GM21367 (cell line): ENCODE measurements around the gene TMEM14A.
"Not testable (repeated sequence)": the region's sequence is repeated elsewhere in the genome, so short reads cannot be mapped to it uniquely, and the experiment has no call there.

Experiments
- ATAC-seq: cut with Tn5 transposase; IDR thresholded peaks from one replicate; pipeline ENCODE4 v1.9.1; 2021; ENCODE audit not compliant: unreplicated experiment

The TMEM14A gene

DNA sequence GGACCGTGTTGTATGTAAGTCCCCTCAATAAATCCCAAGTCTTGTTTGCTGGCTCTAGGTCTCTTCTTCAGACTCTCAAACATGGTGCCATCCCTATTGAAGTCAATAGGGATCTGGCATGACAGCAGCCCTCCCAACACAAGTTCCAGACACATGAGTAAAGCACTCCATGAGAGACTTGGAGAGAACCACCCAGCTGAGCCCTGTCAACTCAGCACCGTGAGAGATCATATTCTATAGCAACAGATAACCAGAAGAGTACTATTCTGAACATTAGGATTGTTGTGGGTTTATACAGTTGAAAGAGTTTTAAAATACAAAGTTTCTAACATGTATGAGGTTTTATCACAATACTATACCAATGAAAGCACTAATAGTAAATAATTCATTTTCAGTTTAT lies 23.5 kb downstream of the TMEM14A start:
- no peak for ATAC-seq

DNA sequence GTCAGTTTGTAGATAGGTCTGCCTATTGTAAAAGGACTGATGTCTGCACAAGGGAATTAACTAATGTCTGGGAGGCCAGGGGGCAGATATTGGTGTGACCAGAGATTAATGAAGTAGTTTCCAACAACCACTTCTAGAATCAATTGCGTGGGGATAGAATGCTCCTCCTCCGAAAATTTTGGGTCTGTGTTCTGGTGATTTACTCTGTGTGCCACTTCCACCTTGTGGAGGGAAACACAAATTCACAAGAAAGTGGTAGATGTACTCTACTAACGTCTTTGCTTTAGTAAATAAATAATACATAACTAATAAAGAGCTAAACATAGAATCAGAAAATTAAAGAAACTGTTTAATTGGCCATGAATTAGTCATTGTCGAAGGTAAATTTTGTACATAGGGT lies 25.5 kb downstream of the TMEM14A start:
- ATAC-seq, result no peak

DNA sequence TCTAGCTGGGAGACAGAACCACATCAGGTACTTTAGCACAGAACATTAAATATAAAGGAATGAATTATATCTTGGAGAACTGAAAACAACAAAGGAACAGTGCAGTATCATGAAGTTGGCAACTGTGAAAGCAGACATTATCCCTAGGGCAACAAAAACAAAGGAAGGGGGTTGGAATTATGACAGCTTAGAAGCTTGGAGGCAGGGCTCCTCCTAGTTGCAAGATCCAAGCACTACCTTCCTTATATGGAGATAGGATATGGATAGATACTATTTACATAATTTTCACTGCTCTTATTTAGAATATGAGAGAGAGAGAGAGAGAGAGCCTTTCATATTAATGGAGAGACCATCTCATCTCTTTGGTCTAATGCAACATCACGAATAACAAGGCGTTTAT lies 27.0 kb downstream of the TMEM14A start:
- ATAC-seq, result no peak

DNA sequence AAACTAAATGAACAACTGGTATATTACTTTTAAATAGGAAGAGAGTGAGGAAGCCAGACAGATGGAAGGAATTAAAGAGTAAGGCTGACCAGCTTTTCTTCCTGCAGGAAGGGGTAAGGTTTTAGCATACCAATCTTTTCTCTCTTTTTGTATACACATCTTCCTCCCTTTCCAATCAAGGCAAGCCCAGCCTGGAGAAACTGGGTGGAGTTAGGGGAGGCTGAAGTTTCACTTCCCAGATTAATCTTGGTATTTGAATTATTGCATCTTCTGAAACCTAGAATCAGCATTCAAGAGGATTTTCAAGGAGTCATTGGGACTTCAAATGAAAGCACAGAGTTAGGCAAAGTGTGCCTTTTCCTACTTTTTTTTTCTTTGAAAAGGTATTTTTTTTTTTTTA lies 33.1 kb downstream of the TMEM14A start:
- ATAC-seq, result no peak

DNA sequence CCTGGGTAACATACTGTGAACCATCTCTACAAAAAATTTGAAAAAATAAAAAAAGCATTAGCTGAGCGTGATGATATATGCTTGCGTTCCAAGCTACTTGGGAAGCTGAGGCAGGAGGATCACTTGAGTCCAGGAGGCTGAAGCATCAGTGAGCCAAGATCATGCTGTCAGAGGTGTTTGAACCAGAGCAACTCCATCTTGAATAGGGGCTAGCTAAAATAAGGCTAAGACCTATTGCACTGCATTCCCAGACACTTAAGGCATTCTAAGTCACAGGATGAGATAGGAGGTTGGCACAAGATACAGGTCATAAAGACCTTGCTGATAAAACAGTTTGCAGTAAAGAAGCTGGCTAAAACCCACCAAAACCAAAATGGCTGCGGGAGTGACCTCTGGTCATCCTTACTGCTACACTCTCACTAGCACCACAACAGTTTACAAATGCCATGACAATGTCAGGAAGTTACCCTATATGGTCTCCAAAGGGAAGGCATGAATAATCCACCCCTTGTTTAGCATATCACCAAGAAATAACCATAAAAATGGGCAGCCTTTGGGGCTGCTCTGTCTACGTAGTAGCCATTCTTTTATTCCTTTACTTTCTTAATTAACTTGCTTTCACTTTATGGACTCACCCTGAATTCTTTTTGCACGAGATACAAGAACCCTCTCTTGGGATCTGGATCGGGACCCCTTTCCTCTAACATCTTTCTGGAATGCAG lies 34.0 kb downstream of the TMEM14A start:
- ATAC-seq, result not testable (repeated sequence)

DNA sequence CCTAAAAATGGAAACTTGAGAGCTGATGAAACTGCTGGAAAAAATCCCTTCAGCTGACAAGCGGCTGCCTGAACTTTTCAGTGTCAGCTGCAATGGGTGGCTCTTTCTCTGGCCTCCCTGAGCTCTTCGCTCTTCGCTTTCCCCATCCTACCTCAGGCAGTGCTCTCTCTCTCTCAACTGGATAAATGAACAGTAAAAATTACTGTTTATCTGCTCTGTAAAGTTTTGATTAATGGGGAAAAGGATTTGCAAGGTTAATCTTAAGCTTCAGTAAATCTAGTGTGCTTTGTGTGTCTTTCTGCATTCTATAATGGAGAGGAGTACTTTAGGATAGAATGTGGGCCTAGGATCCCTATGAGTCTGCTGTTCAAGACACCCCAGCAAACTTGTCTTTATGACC lies 35.1 kb downstream of the TMEM14A start:
- ATAC-seq, result no peak

DNA sequence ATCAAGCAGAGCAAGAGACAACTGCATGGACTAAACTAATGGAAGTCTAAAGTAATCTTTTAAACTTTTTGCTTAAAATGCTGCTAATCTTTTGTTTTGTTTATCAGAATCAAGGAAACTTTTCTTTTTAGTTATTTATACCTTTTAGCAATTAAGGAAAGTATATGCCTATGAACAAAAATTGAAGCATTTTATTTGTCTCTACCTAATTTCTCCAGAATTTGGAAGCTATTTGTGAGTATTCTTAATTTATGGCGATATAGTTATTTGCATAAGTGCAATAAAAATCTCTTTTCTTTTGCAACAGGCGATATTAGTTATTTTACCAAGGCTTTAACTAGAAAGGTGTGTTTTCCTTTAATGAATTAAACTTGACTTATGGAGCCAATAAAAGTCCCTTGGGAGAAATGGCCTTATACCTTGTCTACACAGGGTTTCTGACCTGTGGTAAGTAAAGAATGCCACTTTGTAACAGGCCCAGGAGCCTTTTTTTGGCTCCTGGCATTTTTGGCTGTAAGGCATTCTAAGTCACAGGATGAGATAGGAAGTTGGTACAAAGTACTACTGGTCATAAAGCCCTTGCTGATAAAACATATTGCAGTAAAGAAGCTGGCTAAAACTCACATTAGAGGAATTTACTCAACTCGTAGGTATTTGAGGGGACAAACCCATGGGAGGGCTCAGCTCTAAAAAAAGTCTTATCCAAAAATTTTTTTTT lies 37.2 kb downstream of the TMEM14A start:
- no peak for ATAC-seq

DNA sequence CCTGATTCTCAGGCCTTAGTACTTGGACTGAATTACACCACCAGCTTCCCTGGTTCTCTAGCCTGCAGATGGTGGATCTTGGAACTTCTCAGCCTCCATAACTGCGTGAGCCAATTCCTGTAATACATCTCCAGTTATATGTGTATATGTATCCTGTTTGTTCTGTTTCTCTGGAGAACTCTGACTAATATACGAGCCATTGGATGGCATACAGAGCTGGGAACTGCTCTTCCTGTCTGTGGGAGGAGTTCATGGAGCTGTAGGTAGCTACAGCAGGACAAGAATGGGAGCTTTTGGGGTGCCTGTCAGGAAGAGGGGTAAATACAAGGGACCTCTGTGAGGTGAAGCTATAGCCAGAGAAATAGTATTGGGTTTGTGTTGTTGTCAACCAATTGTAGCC lies 41.2 kb downstream of the TMEM14A start:
- no peak for ATAC-seq

DNA sequence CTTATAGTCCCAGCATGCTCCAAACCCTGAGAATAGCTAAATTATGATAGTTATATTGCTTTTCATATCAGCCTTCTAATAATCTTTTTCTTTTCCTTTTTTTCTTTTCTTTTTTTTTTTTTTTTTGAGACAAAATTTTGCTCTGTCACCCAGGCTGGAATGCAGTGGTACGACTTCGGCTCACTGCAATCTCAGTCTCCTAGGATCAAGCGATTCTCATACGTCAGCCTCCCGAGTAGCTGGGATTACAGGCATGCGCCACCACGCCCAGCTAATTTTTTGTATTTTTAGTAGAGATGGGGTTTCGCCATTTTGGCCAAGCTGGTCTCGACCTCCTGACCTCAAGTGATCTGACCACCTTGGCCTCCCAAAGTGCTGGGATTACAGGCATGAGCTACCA lies 43.8 kb downstream of the TMEM14A start:
- ATAC-seq, result not testable (repeated sequence)

DNA sequence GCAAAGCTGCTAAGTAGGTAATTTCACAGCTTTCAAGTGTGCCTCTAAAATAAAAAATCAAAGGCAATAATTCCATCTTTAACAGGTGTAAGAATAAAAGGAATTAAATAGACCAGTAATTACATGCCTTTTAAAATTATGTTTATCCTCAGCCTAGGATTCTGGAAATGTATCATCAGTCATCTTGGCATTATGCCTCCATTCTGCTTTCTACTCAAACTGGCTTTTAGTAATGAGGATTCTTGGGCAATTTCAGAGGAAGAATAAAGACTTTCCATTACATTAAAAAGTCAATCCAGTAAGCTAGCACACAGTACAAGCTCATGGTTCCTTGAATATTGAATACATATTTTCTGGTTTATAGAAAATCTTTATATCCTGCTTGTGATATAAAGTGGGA lies 47.6 kb downstream of the TMEM14A start:
- ATAC-seq, result no peak

DNA sequence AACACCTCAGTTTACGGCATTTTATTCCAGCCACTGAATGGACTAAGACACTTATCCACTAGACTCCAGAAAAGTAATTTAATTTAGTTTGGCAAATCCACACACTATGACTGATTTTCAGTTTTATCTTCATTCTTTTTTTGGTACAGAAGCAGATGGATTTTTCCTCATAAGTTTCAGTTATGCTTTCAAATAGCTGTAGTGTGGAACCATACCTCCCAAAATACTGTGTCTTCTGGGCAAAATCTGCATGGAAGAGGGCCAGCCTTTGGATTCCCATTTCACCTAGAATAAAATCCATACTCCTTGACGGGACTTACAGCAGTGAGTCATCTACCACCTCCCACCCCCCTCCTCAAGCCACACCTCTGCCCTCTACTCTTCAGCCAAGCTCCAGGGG lies 49.4 kb downstream of the TMEM14A start:
- no peak for ATAC-seq

DNA sequence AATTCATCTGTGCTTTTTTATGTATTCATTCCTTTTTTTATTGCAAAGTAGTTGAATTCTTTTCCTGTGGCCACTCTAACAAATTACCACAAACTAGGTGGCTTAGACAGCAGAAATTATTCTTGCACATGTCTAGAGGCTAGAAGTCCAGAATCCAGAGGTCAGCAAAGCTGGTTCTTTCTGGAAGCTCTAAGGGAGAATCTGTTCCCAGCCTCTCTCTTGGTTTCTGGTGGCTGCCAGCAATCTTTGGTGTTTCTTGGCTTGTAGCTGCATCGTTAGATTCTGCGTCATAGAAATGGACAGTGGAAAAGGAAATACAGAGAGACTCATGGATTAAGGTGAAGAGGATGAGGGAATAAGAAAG lies 53.1 kb downstream of the TMEM14A start:
- ATAC-seq, result no peak

DNA sequence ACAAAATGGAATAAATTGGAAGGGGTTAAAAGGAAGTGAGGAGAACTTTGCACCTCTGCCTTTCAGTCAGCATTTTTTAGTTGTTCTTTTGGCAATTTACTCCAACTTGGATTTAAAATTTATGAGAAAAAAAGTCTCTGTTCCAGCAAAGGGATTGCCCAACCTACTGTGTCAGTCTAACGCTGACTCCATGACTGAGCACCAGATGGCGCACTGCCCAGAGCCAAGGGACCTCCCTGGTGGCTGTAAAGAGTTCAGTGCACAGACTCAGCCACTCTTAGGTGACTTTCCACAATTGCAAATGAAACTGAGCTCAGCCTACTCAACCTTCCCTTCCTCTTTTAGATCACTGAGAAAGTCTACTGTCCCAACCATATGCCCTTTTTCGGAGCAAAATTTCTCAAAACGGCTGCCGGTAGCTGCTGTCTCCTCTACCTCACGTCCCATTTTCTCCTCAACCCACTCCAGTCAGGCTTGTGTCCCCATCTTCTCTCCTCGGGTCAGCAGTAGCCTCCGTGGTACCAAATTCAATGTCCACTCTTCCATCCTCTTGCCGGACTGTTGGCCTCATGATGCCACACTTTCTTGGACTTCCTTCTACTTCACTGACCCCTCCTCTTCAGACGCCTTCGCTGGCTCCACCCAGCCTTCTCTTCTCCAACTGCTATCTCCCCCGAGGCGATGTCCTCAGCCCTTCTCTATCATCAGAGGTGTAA lies 53.7 kb downstream of the TMEM14A start:
- ATAC-seq, result peak; percentile 100

DNA sequence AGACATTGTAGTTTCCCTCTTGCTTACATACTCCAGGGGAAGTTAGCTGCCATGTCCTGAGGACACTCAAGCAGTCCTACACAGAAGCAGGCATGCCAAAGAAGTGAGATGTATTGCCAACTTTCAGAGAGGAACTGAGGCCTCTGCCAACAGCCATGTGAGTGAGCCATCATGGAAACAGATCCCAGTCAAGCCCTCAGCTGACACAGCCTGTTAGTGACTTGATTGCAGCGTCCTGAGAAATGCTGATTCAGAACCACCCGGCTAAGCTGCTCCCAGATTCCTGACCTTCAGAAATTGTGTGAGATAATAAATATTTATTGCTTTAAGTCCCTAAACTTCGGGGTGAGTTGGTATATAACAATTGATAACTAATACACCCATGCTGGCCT lies 54.2 kb downstream of the TMEM14A start:
- ATAC-seq, result no peak

DNA sequence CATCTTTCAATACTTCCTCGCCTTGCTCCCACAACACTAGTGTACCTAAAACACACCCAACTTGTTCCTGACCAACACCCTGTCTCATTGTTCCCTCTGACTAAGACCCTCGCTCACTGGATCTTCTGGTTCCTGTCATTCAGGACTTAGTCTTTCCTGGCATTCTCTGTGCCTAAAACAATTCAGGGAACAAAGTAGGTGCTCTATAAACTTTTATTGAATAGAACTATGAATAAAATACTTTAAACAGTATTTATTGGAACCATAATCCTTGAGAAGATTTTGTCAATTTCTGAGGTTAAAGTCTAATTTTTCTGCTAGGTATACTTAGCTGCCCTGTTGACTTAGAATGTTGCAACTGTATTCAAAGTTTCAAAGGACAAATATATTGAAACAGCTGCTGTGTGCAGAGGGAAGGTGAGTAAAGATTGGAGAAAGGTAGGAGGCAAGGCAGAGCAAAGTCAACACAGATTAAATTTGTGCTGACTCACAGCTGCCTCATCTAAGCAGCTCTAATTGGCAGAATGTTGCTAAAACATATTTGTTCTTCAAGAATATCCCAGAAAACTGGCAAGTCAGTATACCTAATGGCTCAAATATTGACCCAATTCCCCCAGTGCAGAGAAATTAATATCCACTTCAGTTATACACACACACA lies 54.8 kb downstream of the TMEM14A start:
- ATAC-seq, result no peak

DNA sequence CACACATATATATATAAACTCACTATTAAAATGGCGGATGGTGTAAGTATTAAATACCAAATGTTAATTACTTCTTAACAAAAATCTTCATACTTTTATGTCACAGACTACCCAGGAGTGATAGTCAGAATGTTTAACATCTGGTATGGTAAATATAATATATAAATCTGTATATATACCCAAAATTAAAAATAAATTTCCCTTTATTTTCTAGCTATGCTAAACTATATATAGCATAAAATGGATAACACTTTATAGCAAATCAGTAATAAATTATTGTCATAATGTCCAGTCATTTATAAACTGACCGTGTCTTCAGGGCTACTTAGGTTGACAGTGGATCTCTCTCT lies 55.3 kb downstream of the TMEM14A start:
- no peak for ATAC-seq

DNA sequence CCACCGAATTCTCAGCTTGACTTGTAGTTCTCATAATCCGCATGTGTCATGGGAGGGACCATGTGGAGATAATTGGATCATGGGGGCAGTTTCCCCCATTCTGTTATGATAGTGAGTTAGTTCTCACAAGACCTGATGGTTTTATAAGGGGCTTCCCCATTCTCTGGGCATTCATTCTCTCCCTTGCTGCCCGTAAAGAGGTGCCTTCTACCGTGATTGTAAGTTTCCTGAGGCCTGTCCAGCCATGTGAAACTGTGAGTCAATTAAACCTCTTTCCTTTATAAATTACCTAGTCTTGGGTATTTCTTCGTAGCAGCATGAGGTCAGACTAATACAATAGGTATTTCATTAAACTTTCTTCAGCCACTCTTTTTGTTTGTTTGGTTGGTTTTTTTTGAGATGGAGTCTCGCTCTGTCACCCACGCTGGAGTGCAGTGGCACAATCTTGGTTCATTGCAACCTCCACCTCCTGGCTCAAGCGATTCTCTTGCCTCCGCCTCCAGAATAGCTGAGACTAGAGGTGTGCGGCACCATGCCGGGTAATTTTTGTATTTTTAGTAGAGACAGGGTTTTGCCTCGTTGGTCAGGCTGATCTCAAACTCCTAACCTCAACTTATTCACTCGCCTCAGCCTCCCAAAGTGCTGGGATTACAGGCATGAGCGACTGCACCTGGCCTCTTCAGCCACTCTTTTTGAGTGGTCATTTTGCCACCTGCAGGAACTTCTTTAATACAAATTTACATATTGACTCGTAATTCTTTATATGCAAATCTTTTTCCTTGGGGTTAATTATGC lies 56.0 kb downstream of the TMEM14A start:
- ATAC-seq, result no peak

DNA sequence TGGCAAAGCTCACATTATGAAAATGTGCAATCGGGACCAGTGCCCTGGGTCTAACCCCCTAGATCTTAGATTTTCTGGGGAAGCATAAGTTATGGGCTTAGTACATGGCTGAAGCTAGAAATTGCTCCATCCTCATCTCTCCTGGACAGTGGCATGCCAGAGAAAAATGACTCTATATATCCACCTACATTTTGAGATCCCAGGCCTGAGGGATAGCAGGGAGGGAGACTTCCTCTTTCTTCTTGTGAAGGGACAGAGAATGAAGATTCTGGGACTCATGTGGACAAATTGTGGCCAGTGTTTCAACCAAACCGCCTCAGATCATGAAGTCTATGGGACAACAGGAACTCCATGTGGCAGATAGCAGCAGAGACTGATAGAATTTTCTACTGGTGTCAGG lies 57.0 kb downstream of the TMEM14A start:
- no peak for ATAC-seq

DNA sequence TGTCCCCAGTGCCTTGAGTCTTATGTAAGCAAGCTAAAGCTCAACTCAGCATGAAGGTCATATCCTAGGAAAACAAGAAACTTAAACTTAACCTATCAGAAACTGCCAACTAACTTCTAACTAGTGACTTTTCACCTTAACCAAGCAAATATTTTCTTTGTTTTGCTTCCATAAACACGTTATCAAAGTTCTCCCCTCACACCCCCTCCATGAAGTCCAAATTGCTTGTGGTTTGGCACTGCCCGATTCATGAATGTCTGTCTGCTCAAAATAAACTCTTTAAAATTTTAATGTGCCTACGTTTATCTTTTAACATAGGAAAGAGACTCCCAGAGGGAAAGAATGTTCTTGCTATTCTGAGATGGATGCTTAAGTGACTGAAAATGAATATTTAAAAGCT lies 57.5 kb downstream of the TMEM14A start:
- ATAC-seq, result no peak

DNA sequence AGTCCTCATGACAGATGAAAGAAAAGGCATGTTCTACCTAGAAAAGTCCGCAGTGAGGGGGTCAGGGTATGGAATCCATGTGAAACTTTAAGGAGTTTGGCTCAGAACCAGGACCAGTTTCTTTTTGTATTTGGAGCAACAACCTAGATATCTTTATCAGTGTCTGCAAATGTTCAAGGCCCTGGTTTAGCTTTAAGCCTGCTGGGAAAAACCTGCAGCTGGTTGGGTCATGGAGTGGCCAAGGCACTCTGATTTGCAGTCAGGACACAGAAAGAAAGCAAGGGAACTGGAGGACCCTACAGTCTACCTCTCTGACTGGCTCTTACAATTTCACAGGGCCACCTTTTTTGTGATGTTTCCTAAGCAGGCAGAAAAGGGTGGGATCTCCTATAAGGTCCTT lies 58.7 kb downstream of the TMEM14A start:
- ATAC-seq, result no peak

DNA sequence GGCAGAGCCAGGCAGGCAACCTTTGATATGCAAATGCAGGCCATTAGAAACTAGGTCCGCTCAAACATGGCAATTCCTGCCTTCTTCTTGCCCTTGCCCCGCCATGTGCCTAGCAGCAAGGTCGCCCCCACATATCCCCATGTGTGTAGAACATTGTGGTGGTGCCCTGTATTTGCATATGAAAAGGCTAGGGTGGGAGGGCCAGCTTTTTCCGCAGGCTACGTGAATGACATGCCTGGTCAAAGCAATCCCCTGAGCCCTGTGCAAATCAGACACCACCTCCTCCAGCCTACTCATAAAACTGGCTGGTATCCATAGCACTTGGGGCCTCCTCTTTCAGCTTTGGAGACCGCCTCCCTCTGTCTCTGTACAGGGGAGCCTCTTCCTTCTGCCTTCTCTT lies 60.8 kb downstream of the TMEM14A start:
- no peak for ATAC-seq
